Neural crest cell (in vitro differentiated cells): ENCODE measurements around the gene CCDC27. TPM values are rescaled to one million over a fixed set of nuclear protein-coding genes. Genes with fewer than 3 reads are reported as not detected.
A peak's percentile ranks its signal among the peaks of the same experiment; 100 is the strongest.

ENCODE experiments used
- DNase-seq: peaks from one replicate; pipeline ENCODE4 v3.0.0; 2021; ENCODE audit warnings: low read depth, mixed read lengths, low spot score
- H3K27ac Mint-ChIP-seq: one replicate; pipeline ENCODE4 v1.8.0; 2021; ENCODE audit warnings: mild to moderate bottlenecking, mixed read lengths; ENCODE audit not compliant: unreplicated experiment
- H3K27me3 Mint-ChIP-seq: 2 replicates; pipeline ENCODE4 v1.8.0; 2021; ENCODE audit warnings: low read depth, mild to moderate bottlenecking, mixed read lengths
- H3K36me3 Mint-ChIP-seq: 2 replicates; pipeline ENCODE4 v1.8.0; 2021; ENCODE audit warnings: low read depth, mild to moderate bottlenecking, mixed read lengths
- H3K4me1 Mint-ChIP-seq: 2 replicates; pipeline ENCODE4 v1.8.0; 2021; ENCODE audit warnings: mixed read lengths
- H3K4me3 Mint-ChIP-seq: one replicate; pipeline ENCODE4 v1.8.0; 2021; ENCODE audit warnings: mild to moderate bottlenecking, mixed read lengths
- H3K9me3 Mint-ChIP-seq: 2 replicates; pipeline ENCODE4 v1.8.0; 2021; ENCODE audit warnings: mixed read lengths
- total RNA-seq: library from RNA; stranded (reverse); gene quantifications from 2 replicates; pipeline ENCODE4 v1.2.1, GENCODE V29; 2021
- TF ChIP-seq, protein P1 (sequence below): fragments of 200-600 bp; sonication (generic); conservative IDR thresholded peaks from 2 replicates; pipeline ENCODE4 v1.5.0; 2021; ENCODE audit warnings: antibody characterized with exemption, mild to moderate bottlenecking

Gene CCDC27
- total RNA-seq, 1 donor from 2014 or later: not detected

- H3K9me3 Mint-ChIP-seq: no peaks in the 10 kb centered on the region
- DNase-seq: no peak
- no peak overlapping the region for H3K27ac Mint-ChIP-seq
- no peaks in the 10 kb centered on the region for H3K36me3 Mint-ChIP-seq
- TF ChIP-seq, protein P1, sequence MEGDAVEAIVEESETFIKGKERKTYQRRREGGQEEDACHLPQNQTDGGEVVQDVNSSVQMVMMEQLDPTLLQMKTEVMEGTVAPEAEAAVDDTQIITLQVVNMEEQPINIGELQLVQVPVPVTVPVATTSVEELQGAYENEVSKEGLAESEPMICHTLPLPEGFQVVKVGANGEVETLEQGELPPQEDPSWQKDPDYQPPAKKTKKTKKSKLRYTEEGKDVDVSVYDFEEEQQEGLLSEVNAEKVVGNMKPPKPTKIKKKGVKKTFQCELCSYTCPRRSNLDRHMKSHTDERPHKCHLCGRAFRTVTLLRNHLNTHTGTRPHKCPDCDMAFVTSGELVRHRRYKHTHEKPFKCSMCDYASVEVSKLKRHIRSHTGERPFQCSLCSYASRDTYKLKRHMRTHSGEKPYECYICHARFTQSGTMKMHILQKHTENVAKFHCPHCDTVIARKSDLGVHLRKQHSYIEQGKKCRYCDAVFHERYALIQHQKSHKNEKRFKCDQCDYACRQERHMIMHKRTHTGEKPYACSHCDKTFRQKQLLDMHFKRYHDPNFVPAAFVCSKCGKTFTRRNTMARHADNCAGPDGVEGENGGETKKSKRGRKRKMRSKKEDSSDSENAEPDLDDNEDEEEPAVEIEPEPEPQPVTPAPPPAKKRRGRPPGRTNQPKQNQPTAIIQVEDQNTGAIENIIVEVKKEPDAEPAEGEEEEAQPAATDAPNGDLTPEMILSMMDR: no peak
- H3K4me1 Mint-ChIP-seq: no peaks in the 10 kb centered on the region
- H3K27me3 Mint-ChIP-seq: peaks cover 25% of the 10 kb centered on the region
- no peak overlapping the region for H3K4me3 Mint-ChIP-seq
Observed at GRCh38 chr1:3763351-3764125, 11.3 kb downstream of the CCDC27 start.

- DNase-seq: no peak
- H3K9me3 Mint-ChIP-seq: no peaks in the 10 kb centered on the region
- no peak overlapping the region for H3K4me3 Mint-ChIP-seq
Observed at GRCh38 chr1:3767328-3767925, 15.2 kb downstream of the CCDC27 start.

DNA sequence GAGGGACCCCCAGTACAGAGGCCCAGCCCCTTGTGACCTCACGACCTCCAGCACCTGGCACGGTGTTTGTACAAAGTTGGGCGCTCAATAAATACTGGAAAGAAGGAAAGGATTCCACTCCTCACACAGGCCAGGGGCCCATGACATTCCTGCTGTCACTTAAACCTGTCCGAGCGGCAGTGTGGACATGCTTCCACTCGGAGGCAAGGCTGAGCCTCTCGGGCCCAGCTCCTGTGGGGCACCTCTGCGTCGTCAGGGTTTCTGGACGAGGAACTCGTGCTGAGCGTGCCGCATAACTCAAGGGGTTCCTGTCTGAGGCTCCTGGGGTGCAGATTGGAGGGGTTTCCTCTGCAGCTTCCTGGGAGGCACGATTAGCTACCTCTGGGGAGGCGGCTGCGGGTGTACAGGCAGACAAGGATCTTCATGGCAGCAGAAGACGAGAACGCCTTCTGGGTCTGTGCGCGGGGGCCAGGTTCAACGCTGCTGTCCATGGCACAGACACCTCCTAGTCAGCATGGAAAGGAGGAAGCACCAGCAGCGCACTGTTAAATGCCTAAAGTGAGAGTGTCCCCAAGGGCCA, 16.7 kb downstream of the CCDC27 start:
- TF ChIP-seq, protein P1: no peak
- DNase-seq: no peak
- no peak overlapping the region for H3K4me3 Mint-ChIP-seq

More at GRCh38 chr1:3767328-3767925, 15.2 kb downstream of the CCDC27 start:
- TF ChIP-seq, protein P1: no peak
- no peak overlapping the region for H3K27ac Mint-ChIP-seq
- H3K36me3 Mint-ChIP-seq: no peaks in the 10 kb centered on the region
- peaks cover 6% of the 10 kb centered on the region for H3K27me3 Mint-ChIP-seq
- no peaks in the 10 kb centered on the region for H3K4me1 Mint-ChIP-seq

GRCh38 chr1:3770047-3770765, 18.0 kb downstream of the CCDC27 start:
- Mint-ChIP-seq H3K4me1 (peaks cover 3% of the 10 kb centered on the region), H3K27me3 (peaks cover 3% of the 10 kb centered on the region), H3K4me3 (peak overlapping the region; percentile 66), H3K9me3 (no peaks in the 10 kb centered on the region), H3K36me3 (no peaks in the 10 kb centered on the region), H3K27ac (no peak overlapping the region)
- TF ChIP-seq, protein P1: no peak
- no peak for DNase-seq

More for the DNA sequence above, 16.7 kb downstream of the CCDC27 start:
- H3K4me1 Mint-ChIP-seq: no peaks in the 10 kb centered on the region
- H3K9me3 Mint-ChIP-seq: no peaks in the 10 kb centered on the region
- no peaks in the 10 kb centered on the region for H3K36me3 Mint-ChIP-seq
- H3K27me3 Mint-ChIP-seq: peaks cover 6% of the 10 kb centered on the region
- H3K27ac Mint-ChIP-seq: no peak overlapping the region
